ENCODE measurements around the gene EML4. TPM values are rescaled to one million over a fixed set of nuclear protein-coding genes. Genes with fewer than 3 reads are reported as not detected.
A peak's percentile ranks its signal among the peaks of the same experiment; 100 is the strongest.

EML4 gene
- total RNA-seq, 1 experiment from 2014 or later = 48.9 TPM

GRCh38 chr2:42224422-42225067 is 55.4 kb downstream of the EML4 start:
- no peak for DNase-seq (ENCODE audit: low read depth)

GRCh38 chr2:42225573-42225972 is 56.4 kb downstream of the EML4 start:
- DNase-seq (ENCODE audit: low read depth) = no peak

- DNase-seq (ENCODE audit: low read depth) = no peak
These were observed 58.3 kb downstream of the EML4 start for GRCh38 chr2:42227491-42227890.

- DNase-seq (ENCODE audit: low read depth) = no peak
These were observed 58.9 kb downstream of the EML4 start for GRCh38 chr2:42228101-42228500.

DNA sequence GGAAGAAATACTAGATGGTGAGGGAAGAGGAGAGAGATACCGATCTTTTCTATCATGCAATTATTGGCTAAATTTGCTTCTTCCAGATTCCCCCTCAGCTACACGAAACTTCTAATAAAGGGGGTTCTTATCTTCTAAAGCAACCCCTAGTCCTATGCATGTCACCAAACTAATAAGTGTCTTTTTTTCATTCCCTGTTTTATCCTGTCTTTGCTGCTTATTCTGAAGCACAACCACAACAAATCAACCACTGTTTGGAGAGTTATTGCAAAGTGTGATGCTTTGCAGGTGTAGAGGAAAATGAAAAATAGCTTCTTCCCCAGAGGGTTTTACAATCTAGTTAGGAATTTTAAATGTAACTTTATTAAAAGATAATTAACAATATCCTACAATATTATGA is 60.8 kb downstream of the EML4 start:
- DNase-seq (ENCODE audit: low read depth) = no peak

DNA sequence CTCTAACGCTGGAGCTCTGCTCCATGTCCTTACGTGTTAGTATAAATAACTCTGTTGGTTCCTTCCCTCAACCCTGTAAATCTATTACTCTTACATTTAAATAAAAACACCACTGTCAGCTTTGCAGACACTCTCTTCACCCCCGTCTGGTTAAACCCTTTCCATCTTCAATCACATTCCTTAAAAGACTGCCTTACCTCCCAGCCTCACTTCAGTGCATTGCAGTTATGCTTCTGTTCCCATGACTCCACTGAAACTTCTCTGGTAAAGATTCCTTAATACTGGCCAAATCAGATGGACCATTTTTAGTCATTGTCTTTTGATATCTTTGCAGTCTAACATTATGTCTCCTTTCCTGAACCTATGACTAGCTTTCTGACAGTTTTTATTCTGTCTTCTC is 61.7 kb downstream of the EML4 start:
- DNase-seq (ENCODE audit: low read depth) = no peak

GRCh38 chr2:42232024-42232423 is 62.9 kb downstream of the EML4 start:
- DNase-seq (ENCODE audit: low read depth) = no peak

DNA sequence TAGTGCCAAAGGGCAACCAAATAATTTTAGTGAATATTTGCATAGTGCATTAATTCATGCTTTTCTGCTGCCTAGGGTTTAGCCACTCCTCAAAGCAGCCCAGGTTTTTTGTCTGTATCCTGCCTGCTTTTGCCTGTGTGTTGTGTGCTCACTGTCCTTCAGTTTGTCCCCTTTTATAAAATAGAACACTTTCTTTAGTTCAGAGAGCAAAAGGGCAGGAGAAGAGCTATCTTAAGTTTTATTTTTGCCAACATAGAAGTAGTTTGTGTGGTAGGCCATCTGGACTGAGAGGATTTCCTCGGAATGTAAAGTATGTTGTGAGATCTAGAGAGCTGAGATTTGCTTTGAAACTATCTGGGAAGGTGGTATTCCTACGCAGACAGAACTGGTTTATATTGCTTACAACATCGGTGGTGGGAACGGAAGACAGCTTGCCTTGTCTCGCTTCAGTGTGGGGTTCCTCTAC is 64.9 kb downstream of the EML4 start:
- peak; percentile 33 for DNase-seq (ENCODE audit: low read depth)

GRCh38 chr2:42236911-42237310 is 67.8 kb downstream of the EML4 start:
- DNase-seq (ENCODE audit: low read depth) = no peak

DNA sequence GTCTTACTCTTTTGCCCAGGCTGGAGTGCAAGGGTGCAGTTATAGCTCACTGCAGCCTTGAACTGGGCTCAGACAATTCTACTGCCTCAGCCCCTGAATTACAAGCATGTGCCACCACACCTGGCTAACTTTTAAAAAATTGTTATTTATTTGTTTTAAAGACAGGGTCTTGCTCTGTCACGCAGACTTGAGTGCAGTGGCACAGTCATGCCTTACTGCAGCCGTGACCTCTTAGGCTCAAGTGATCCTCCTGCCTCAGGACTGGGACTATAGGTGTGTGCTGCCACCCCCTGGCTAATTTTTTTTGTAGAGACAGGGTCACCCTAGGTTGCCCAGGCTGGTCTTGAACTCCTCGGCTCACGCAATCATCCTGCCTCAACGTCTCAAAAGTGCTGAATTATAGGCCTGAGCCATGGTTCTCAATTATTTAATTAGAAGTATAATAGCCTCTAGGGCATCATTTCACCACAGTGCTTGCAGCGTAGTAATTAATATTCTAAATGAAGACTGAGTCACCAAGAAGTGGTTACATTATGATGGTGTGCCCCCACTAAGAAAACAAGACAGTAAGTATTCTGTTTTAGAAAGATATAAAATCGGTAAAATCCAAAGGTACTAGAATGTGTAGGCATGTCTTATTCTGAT is 69.6 kb downstream of the EML4 start:
- DNase-seq (ENCODE audit: low read depth) = peak; percentile 26

GRCh38 chr2:42239289-42239661 is 70.1 kb downstream of the EML4 start:
- DNase-seq (ENCODE audit: low read depth) = no peak

- no peak for DNase-seq (ENCODE audit: low read depth)
These were observed 70.7 kb downstream of the EML4 start for GRCh38 chr2:42239811-42240210.

- DNase-seq (ENCODE audit: low read depth) = no peak
These were observed 72.4 kb downstream of the EML4 start for GRCh38 chr2:42241517-42241916.

DNA sequence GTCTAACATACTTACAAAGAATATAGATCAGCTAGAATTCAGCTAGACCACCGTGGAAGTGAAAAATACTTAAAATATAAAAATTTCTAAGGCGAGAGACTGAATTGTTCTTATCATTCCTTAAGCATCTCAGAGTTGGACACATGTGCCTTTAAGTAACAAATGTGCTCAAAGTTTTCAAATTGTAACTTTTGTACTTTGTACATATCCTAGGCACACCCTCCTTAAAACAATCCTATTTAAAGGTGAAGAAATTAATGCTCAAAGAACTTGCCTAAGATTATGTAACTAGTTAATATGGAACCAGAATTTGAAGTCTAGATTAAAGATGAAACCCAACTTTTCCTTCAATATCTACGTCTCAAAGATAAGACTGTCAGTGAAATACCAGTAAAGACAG is 74.1 kb downstream of the EML4 start:
- DNase-seq (ENCODE audit: low read depth) = no peak

DNA sequence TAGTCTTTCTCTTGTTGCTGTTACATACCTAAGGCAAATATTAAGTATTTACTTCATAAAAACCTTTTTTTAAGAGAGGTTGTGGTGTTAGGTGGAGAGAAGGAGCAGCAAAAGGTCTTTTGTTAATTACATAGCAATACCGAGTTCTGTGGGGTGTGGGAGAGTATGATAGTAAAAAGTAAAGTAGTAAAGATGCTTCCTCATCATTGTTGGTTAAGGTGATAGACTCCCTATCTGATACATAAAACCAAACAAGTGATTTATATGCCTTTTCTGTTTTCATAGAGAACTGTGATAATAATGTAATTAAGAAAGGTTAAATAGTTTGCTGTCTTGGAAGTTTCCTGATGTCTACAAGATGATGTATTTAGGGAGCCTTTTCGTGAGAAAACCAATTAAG is 75.4 kb downstream of the EML4 start:
- DNase-seq (ENCODE audit: low read depth) = no peak

- no peak for DNase-seq (ENCODE audit: low read depth)
These were observed 76.2 kb downstream of the EML4 start for GRCh38 chr2:42245396-42245795.

DNA sequence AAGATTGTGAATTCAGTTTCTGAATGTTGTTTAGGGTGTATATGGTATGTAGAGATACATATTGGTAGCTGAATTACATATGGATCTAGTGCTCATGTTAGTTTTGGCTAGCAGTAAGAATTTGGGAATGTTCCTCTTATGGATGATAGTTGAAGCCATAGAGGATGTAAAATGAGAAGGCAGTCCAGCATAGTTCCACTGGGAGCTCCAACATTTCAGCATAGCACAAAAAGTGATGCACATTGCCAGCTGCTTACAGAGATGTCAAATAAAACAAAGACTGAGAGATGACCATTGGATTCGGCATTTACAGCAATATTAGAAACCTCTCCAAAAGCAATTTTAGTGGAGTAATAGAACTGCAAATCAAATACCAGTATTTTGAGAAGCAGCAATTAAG is 77.4 kb downstream of the EML4 start:
- DNase-seq (ENCODE audit: low read depth) = peak; percentile 19

GRCh38 chr2:42248846-42249245 is 79.7 kb downstream of the EML4 start:
- no peak for DNase-seq (ENCODE audit: low read depth)

- no peak for DNase-seq (ENCODE audit: low read depth)
These were observed 80.1 kb downstream of the EML4 start for GRCh38 chr2:42249284-42249683.

DNA sequence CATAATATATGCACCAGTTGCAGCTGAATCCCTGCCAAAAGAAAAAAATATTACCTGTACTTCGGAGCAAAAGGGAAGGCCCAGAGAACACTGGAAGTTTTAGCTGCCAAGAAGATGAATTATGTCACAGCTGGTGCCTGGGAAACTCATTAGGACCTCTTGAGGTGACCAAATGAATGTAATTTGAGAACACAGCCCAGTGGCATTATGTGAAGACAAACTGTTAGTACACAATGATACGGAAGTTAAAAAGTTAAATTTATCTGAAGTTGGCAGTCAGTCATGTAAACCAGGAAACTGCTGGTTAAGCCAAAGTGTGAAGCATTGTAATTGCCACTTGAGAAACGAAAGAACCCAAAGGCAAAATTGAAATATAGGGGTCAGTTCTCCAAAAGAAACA is 80.7 kb downstream of the EML4 start:
- peak; percentile 50 for DNase-seq (ENCODE audit: low read depth)

- no peak for DNase-seq (ENCODE audit: low read depth)
These were observed 81.8 kb downstream of the EML4 start for GRCh38 chr2:42250925-42251324.

GRCh38 chr2:42252464-42252863 is 83.3 kb downstream of the EML4 start:
- no peak for DNase-seq (ENCODE audit: low read depth)

DNA sequence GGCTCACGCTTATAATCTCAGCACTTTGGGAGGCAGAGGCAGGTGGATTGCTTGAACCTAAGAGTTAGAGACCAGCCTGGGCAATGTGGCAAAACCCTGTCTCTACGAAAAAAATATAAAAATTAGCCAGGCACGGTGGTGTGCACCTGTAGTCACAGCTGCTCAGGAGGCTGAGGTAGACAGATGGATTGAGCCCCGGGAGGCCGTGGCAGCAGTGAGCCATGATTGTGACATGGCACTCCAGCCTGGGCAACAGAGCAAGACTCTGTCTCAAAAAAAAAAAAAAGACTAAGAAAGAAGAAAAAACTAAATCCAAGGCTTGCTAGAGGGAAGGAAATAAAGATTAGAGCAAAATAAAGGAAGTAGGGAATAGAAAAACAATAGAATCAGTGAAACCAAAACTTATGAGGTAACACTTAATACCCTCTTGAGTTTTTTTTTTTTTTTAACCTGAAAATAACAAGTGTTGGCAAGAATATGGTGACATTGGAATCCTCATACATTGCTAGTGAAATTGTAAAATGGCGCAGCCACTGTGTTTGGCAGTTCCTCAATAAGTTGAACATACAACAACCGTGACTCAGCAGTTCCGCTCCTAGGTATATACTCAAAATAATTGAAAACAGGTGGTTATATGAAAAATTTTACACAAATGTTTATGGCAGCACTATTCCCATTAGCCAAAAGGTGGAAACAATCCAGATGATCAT is 85.2 kb downstream of the EML4 start:
- no peak for DNase-seq (ENCODE audit: low read depth)
